GM19395 (cell line): ENCODE measurements around the gene ZNF205.

ENCODE experiments used
- ATAC-seq: cut with Tn5 transposase; IDR thresholded peaks from one replicate; pipeline ENCODE4 v1.9.1; 2021; ENCODE audit warnings: mild to moderate bottlenecking, moderate library complexity; ENCODE audit not compliant: unreplicated experiment

ZNF205 gene

GRCh38 chr16:3084969-3085670 lies 27.3 kb upstream of the ZNF205 start:
- ATAC-seq = no peak

- no peak for ATAC-seq
Measured at GRCh38 chr16:3085868-3086595, 26.4 kb upstream of the ZNF205 start.

- ATAC-seq = no peak
Measured at GRCh38 chr16:3086596-3087242, 25.7 kb upstream of the ZNF205 start.

GRCh38 chr16:3087243-3088235 lies 24.8 kb upstream of the ZNF205 start:
- ATAC-seq = no peak

GRCh38 chr16:3088450-3088849 lies 23.9 kb upstream of the ZNF205 start:
- ATAC-seq = no peak

- no peak for ATAC-seq
Measured at GRCh38 chr16:3088925-3089716, 23.3 kb upstream of the ZNF205 start.

GRCh38 chr16:3089717-3090592 lies 22.4 kb upstream of the ZNF205 start:
- no peak for ATAC-seq

GRCh38 chr16:3091551-3091950 lies 20.8 kb upstream of the ZNF205 start:
- no peak for ATAC-seq

- no peak for ATAC-seq
Measured at GRCh38 chr16:3092501-3092941, 19.9 kb upstream of the ZNF205 start.

- no peak for ATAC-seq
Measured at GRCh38 chr16:3094289-3095027, 17.9 kb upstream of the ZNF205 start.

- peak; percentile 72 for ATAC-seq
Measured at GRCh38 chr16:3095869-3096268, 16.5 kb upstream of the ZNF205 start.

- no peak for ATAC-seq
Measured at GRCh38 chr16:3096362-3096761, 16.0 kb upstream of the ZNF205 start.

GRCh38 chr16:3097266-3097665 lies 15.1 kb upstream of the ZNF205 start:
- ATAC-seq = no peak

- ATAC-seq = no peak
Measured at GRCh38 chr16:3098459-3099394, 13.7 kb upstream of the ZNF205 start, which contains the start of gene ZSCAN10. ZSCAN10 (minus strand) TSS chr16:3099294; CDS start chr16:3092937, 6,357 bp downstream.

GRCh38 chr16:3099395-3099731 lies 13.0 kb upstream of the ZNF205 start:
- no peak for ATAC-seq

GRCh38 chr16:3099732-3100499 lies 12.5 kb upstream of the ZNF205 start:
- peak; percentile 65 for ATAC-seq
